Endothelial cell of umbilical vein (primary cell): ENCODE measurements around the gene HSD17B13. TPM values are rescaled to one million over a fixed set of nuclear protein-coding genes. Genes with fewer than 3 reads are reported as not detected.
"Not testable (repeated sequence)": the region's sequence is repeated elsewhere in the genome, so short reads cannot be mapped to it uniquely, and the experiment has no call there.

Experiments used
- BruUV-seq: library from RNA; stranded (reverse); fragments of 400-500 nt; replicated peaks from 2 replicates; lab custom pipeline; 2021; lab: Mats Ljungman, UMichigan
- CTCF ChIA-PET: fragments of 300-600, 350-600 bp; sonication (Branson Sonifier 250); formaldehyde crosslinking; loops from one replicate; lab custom pipeline; 2021; ENCODE audit warnings: antibody characterized with exemption, inconsistent platforms; lab: Charles Lee
- POLR2A ChIA-PET: fragments of 300-600, 350-600 bp; sonication (Branson Sonifier 250); formaldehyde crosslinking; loops from one replicate; lab custom pipeline; 2021; ENCODE audit warnings: antibody characterized with exemption, inconsistent platforms; lab: Charles Lee
- DNase-seq: peaks from one replicate; pipeline ENCODE4 v3.0.0-alpha.2; 2011; ENCODE audit warnings: low read depth, low spot score
- FAIRE-seq: peaks from 2 replicates; lab custom pipeline; 2011; peaks lifted over from hg19 to GRCh38; lab: Jason Lieb, UNC
- H2AFZ ChIP-seq: 2 replicates; pipeline ENCODE4 v1.6.0; 2012; ENCODE audit warnings: low read depth, low read length, control low read depth, inconsistent platforms
- H3K27ac ChIP-seq: 2 replicates; pipeline ENCODE4 v1.5.1; 2011; ENCODE audit warnings: low read depth, mild to moderate bottlenecking, control low read depth, low read length, moderate library complexity; ENCODE audit not compliant: insufficient read depth
- H3K27me3 ChIP-seq, 2 experiments: 2 replicates each; pipeline versions ENCODE4 v1.6.0 to v1.6.1; 2011; ENCODE audit warnings: low read length in 2 of 2, mixed read lengths in 1 of 2; ENCODE audit not compliant: control insufficient read depth in 2 of 2, insufficient read depth in 2 of 2
- H3K36me3 ChIP-seq, 2 experiments: 2 replicates in 1 of 2; 3 replicates in 1 of 2; pipeline ENCODE4 v1.5.1; 2011; ENCODE audit warnings: low read length in 2 of 2, mild to moderate bottlenecking in 1 of 2, moderate library complexity in 1 of 2; ENCODE audit not compliant: control insufficient read depth in 2 of 2, insufficient read depth in 2 of 2; ENCODE audit errors: extremely low read depth in 1 of 2
- H3K4me1 ChIP-seq: 3 replicates; pipeline ENCODE4 v1.5.1; 2011; ENCODE audit warnings: mild to moderate bottlenecking, low read length; ENCODE audit not compliant: control insufficient read depth, insufficient read depth; ENCODE audit errors: extremely low read depth
- H3K4me2 ChIP-seq: 2 replicates; pipeline ENCODE4 v1.6.1; 2011; ENCODE audit warnings: low read length, control low read depth, mixed read lengths; ENCODE audit not compliant: insufficient read depth
- H3K4me3 ChIP-seq, 3 experiments: fragments of 200-600 bp in 1 of 3; sonication (generic), shearing (Covaris generic) in 1 of 3; replicated peaks in 1 of 3; 2 replicates each; pipeline ENCODE4 v1.5.1; 2011 to 2016; ENCODE audit warnings: control low read depth in 3 of 3, low read length in 3 of 3, mild to moderate bottlenecking in 2 of 3, inconsistent platforms in 1 of 3, low read depth in 1 of 3, moderate library complexity in 1 of 3; ENCODE audit not compliant: insufficient read depth in 1 of 3
- H3K79me2 ChIP-seq: 2 replicates; pipeline ENCODE4 v1.6.0; 2012; ENCODE audit warnings: low read length, inconsistent platforms; ENCODE audit not compliant: control insufficient read depth, insufficient read depth
- H3K9ac ChIP-seq: replicated peaks from 2 replicates; pipeline ENCODE3; 2011; ENCODE audit warnings: low read length, control low read depth; ENCODE audit not compliant: insufficient read depth; ENCODE audit errors: extremely low read depth
- H3K9me1 ChIP-seq: replicated peaks from 3 replicates; pipeline ENCODE4 v1.6.0; 2011; ENCODE audit warnings: mild to moderate bottlenecking, low read length; ENCODE audit not compliant: control insufficient read depth, insufficient read depth; ENCODE audit errors: extremely low read depth
- H3K9me3 ChIP-seq: replicated peaks from 2 replicates; pipeline ENCODE4 v1.5.1; 2012; ENCODE audit warnings: low read length, inconsistent platforms; ENCODE audit not compliant: control insufficient read depth, insufficient read depth
- H4K20me1 ChIP-seq: replicated peaks from 2 replicates; pipeline ENCODE3; 2011; ENCODE audit warnings: mild to moderate bottlenecking, low read length; ENCODE audit not compliant: control insufficient read depth, insufficient read depth; ENCODE audit errors: extremely low read depth
- CTCF ChIP-seq, 2 donors: IDR thresholded peaks; 1 replicate in 1 of 2; 2 replicates in 1 of 2; pipeline ENCODE4 v1.5.1; 2011; ENCODE audit warnings: low read length in 2 of 2, mild to moderate bottlenecking in 2 of 2, moderate library complexity in 2 of 2, control low read depth in 1 of 2, inconsistent platforms in 1 of 2, low read depth in 1 of 2; ENCODE audit not compliant: insufficient read depth in 1 of 2; ENCODE audit errors: extremely low read depth in 1 of 2
- EZH2 ChIP-seq: IDR thresholded peaks from 2 replicates; pipeline ENCODE4 v1.6.1; 2012; ENCODE audit warnings: borderline replicate concordance, low read depth, mild to moderate bottlenecking, moderate library complexity, low read length, inconsistent platforms; ENCODE audit not compliant: severe bottlenecking
- FOS ChIP-seq: IDR thresholded peaks from 2 replicates; pipeline ENCODE4 v1.6.1; 2011; ENCODE audit warnings: mild to moderate bottlenecking, low read length, moderate library complexity, borderline replicate concordance; ENCODE audit not compliant: insufficient read depth
- GATA2 ChIP-seq: IDR thresholded peaks from 2 replicates; pipeline ENCODE4 v1.7.0; 2011; ENCODE audit warnings: low read depth, mild to moderate bottlenecking, moderate library complexity, mixed read lengths, low read length; ENCODE audit not compliant: insufficient read length, insufficient read depth
- JUN ChIP-seq: IDR thresholded peaks from 2 replicates; pipeline ENCODE4 v1.6.1; 2011; ENCODE audit warnings: borderline replicate concordance, low read depth; ENCODE audit not compliant: insufficient read length, insufficient read depth
- MAX ChIP-seq: IDR thresholded peaks from 2 replicates; pipeline ENCODE4 v1.6.1; 2011; ENCODE audit not compliant: insufficient read depth, insufficient read length
- MYC ChIP-seq: IDR thresholded peaks from one replicate; pipeline ENCODE4 v1.6.1; 2011; ENCODE audit warnings: mild to moderate bottlenecking, low read depth, low read length
- POLR2A ChIP-seq: IDR thresholded peaks from 2 replicates; pipeline ENCODE4 v1.6.1; 2012; ENCODE audit warnings: low read depth, mild to moderate bottlenecking, control low read depth, low read length
- POLR2AphosphoS5 ChIP-seq: IDR thresholded peaks from 2 replicates; pipeline ENCODE4 v1.6.1; 2012; ENCODE audit warnings: low read depth, mild to moderate bottlenecking, control low read depth, low read length, moderate library complexity; ENCODE audit not compliant: insufficient read depth
- dilution Hi-C: fragments of 300-500 bp; cut with MboI; formaldehyde crosslinking; loops from one replicate; pipeline ENCODE4 v1.15.0; 2019; ENCODE audit warnings: low sequenced_read_pairs; ENCODE audit not compliant: extremely low pct_ligation_motif_present
- intact Hi-C: fragments of 100-400 bp; cut with micrococcal nuclease; formaldehyde crosslinking; loops from one replicate; pipeline ENCODE4 v1.10.0; 2022
- polyA plus RNA-seq, 4 experiments: library from polyadenylated mRNA; depleted of rRNA in 3 of 4; stranded (reverse) in 3 of 4; unstranded in 1 of 4; fragments of >200 nt; gene quantifications; 2 replicates each; pipeline versions ENCODE4 v1.2.1 to v1.2.3, GENCODE V29; 2011 to 2012; ENCODE audit warnings: missing spikeins in 1 of 4
- total RNA-seq: library from RNA; stranded (reverse); gene quantifications from 2 replicates; pipeline ENCODE4 v1.2.3, GENCODE V29; 2021

Gene HSD17B13
- total and polyA plus RNA-seq, 2 donors (not counting 3 experiments of a cell fraction or from before 2014, with no cell fraction given): 0.07 TPM; not detected in 1

- TF ChIP-seq MYC (no peak), FOS (no peak), EZH2 (no peak), POLR2AphosphoS5 (no peak), POLR2A (no peak), MAX (no peak), JUN (no peak), CTCF (IDR thresholded peaks at IDR 0.05; ENCODE audit: extremely low read depth in 1 of 2, insufficient read depth in 1 of 2, low read depth in 1 of 2, low read length in 2 of 2) (no peak), GATA2 (no peak)
- dilution Hi-C loops: no loop called here
Measured at GRCh38 chr4:87342872-87343271, 20.2 kb upstream of the HSD17B13 start.

GRCh38 chr4:87341954-87342635, 19.4 kb upstream of the HSD17B13 start:
- BruUV-seq, H3K9ac ChIP-seq, H3K4me2 ChIP-seq, dilution Hi-C loops, H4K20me1 ChIP-seq, H3K4me3 ChIP-seq, H3K9me3 ChIP-seq, H3K36me3 ChIP-seq, H3K9me1 ChIP-seq, intact Hi-C loops, H3K27me3 ChIP-seq, CTCF ChIA-PET, H3K27ac ChIP-seq, H2AFZ ChIP-seq, H3K4me1 ChIP-seq, H3K79me2 ChIP-seq, DNase-seq, FAIRE-seq: not testable (repeated sequence)
- POLR2A ChIA-PET: interaction anchor here (0.5 kb wide), 1 partner anchor 10 kb away, joined by 3 read pairs; no protein-coding TSS in a partner anchor

More at GRCh38 chr4:87342872-87343271, 20.2 kb upstream of the HSD17B13 start:
- no peaks in the 10 kb centered on the region for H3K36me3 ChIP-seq
- no peaks in the 10 kb centered on the region for H3K79me2 ChIP-seq
- no peak overlapping the region for H3K4me3 ChIP-seq
- no peaks in the 10 kb centered on the region for H3K27me3 ChIP-seq
- no peak overlapping the region for H3K4me2 ChIP-seq
- H3K9ac ChIP-seq: no peak overlapping the region
- H3K9me1 ChIP-seq: no peaks in the 10 kb centered on the region
- H4K20me1 ChIP-seq: no peaks in the 10 kb centered on the region
- FAIRE-seq: no peak
- no peaks in the 10 kb centered on the region for H3K9me3 ChIP-seq
- intact Hi-C loops: no loop called here
- no peaks in the 10 kb centered on the region for H3K4me1 ChIP-seq
- H3K27ac ChIP-seq: no peak overlapping the region
- ChIA-PET CTCF (no interaction called here), POLR2A (no interaction called here)
- BruUV-seq: no TSS peak
- no peak overlapping the region for H2AFZ ChIP-seq
- DNase-seq: no peak
